ENCODE measurements around the gene DNPH1.

Gene DNPH1

DNA sequence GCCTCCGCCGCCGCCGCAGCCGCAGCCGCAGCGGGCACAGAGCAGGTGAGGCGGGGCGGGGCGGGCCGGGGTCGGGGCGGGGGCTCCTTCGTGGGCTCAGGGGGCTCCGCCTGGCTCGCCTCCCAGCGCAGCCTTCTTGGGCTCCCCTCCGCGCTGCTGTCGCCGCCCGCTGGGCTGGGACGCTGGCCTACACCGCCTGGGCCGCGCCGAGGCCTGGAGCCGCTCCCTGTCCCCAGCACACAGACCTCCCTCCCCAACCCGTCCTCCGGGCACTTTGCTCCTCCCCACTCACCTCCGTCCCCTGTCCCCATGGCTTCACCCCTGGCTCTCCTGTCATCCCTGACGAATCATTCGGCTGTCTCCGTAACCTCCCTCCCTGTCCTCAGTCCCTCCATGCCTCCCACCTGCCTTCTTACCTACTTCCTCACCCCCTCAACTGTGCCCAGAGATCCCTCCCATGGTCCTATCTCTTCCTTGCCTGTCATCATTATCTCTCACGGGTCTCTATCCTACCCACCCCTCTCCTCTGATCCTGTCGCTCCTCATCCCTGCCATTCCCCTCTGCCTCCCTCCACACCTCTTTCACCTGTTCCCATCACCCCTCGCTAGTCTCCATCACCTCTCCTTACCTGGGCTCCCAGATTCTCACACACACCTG is 14.5 kb upstream of the DNPH1 start:
- no peak for DNase-seq

DNA sequence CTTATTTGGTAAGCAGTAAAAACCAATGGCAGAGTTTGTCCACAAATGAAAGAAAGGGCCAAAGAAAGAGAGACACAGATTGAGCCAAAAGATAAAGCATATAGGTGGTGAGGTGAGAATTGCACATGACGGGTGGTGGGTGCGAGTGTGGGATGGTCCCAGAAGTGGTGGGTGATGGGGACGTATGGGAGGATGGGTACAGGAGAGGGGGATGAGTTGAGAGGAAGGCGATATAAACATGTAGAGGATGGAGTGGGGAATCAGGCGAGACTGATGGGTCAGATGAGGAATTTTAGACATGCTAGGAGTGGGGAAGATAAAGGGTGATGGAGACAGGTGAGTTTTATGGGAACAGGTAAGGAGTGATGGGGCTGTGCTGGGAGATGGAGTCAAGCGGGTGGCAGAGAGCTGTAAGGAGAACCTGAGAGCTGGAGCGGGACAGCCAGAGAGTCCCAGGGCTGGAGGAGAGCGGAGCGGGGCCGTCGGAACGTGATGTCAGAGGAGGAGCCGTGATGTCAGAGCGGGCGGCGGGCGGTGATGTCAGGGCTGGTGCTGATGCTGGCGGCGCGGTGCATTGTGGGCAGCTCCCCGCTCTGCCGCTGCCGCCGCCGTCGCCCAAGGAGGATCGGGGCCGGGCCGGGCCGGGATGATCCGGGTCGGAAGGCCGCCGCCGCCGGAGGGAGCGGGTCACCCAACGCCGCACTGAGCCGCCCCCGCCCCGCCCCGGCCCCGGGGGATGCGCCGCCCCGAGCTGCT is 13.8 kb upstream of the DNPH1 start, which contains the start of gene TTBK1:
Gene TTBK1 (plus strand): TSS at position 574 of the 756 bp plus-strand sequence. CDS start 3,180 bp downstream, outside the sequence.
- DNase-seq = no peak

DNA sequence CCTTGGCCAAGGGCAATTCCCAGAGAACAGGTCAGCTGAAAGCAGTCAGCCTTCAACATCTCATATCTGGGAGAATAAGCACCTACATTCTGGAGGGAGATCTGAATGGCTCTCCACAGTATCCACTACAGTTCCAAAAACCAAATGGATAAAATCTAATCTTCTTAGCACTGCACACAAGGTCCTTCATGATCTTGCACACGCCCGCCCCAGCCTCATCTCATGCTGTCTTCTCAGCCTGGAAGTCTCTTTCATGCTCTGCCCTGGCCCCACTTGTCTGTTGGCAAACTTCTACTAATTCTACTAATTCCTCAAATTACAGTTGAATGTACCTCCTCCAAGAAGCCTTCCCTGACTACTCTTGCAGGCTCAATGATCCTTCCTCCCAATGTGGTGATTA is 12.2 kb upstream of the DNPH1 start:
- DNase-seq = no peak

DNA sequence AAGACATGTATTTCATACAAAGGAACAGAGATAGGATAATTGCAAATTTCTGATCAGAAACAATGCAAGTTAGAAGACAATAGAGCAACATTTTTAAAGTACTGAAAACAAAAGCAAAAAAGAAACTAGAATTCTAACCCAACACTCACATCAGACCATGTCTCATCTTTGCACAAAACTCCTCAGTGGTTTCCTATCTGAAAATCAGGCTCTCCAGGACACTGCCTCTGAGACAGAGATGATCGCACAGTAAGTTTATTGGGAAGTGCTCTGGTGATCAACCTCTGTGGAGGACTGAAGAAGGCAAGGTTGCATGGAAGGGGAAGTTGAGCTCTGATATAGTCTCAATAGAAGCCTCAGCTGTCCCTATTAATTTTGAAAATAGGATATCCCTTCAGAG is 11.7 kb upstream of the DNPH1 start:
- DNase-seq = no peak

DNA sequence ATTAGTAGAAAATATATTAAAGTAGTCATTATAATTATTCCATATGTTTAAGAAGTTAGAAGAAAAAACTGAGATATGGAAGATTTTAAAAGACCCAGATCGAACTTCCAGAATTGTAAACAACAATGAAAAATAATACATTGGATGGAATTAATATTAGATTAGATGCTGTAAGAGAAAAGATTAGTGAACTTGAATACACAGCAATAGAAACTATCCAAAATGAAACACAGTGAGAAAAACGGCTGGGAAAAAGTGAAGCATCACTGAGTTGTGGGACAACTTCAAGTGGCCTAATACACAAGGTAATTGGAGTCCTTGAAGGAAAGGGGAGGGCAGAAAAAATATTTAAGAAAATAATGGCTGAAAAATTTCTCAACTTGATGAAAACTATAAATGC is 9.8 kb upstream of the DNPH1 start:
- no peak for DNase-seq

DNA sequence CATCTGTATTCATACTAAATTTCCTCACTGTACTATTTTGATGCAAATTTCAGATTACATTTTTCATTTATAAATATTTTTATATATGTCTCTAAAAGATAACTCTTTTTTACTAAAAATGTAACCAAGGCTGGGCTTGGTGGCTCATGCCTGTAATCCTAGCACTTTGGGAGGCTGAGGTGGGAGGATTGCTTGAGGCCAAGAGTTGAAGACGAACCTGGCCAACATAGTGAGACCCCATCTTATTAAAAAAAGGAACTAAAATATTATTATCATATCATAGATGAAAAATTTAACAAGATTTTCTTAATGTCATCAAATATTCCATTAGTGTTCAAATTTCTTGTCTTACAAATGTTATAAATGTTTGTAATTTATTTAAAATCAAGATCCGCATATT is 6.6 kb upstream of the DNPH1 start:
- DNase-seq = no peak

DNA sequence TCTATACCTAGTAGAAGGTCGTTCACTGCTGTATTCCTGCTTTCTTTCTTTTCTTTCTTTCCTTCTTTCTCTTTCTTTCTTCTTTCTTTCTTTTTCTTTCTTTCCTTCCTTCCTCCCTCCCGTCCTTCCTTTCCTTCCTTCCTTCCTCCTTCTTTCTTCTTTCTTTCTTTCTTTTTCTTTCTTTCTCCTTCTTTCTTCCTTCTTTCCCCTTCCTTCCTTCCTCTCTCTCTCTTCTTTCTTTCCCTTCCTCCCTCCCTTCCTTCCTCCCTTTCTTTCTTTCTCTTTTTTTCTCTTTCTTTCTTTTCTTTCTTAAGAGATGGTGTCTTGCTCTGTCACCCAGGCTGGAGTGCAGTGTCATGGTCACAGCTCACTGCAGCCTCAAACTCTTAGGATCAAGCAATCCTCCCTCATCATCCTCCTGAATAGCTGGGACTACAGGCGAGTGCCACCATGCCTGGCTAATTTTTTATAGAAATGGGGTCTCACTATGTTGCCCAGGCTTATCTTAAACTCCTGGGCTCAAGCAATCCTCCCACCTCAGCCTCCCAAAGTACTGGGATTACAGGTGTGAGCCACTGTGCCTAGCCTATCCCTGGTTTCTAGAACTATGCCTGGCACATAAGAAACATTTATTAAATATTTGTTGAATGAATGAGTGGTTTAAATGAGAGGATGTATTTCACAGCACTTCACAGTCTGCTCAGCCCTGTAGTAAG is 2.6 kb upstream of the DNPH1 start:
- no peak for DNase-seq

DNA sequence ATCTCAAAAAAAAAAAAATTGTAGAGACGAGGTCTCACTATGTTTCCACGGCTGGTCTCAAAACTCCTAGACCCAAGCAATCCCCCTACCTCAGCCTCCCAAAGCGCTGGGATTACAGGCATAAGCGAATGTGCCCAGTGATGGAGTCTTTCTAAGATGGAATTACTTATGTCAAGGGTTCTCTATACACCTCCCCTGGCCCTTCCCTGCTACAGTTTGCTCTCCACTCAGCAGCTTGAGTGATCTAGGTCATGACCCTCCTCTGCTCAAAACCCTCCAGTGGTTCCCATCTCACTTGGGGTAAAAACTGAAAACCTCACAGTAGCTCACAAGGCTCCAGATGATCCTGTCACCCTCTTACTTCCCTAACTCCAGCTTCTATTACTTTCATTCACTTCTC is 1.8 kb upstream of the DNPH1 start:
- no peak for DNase-seq

DNA sequence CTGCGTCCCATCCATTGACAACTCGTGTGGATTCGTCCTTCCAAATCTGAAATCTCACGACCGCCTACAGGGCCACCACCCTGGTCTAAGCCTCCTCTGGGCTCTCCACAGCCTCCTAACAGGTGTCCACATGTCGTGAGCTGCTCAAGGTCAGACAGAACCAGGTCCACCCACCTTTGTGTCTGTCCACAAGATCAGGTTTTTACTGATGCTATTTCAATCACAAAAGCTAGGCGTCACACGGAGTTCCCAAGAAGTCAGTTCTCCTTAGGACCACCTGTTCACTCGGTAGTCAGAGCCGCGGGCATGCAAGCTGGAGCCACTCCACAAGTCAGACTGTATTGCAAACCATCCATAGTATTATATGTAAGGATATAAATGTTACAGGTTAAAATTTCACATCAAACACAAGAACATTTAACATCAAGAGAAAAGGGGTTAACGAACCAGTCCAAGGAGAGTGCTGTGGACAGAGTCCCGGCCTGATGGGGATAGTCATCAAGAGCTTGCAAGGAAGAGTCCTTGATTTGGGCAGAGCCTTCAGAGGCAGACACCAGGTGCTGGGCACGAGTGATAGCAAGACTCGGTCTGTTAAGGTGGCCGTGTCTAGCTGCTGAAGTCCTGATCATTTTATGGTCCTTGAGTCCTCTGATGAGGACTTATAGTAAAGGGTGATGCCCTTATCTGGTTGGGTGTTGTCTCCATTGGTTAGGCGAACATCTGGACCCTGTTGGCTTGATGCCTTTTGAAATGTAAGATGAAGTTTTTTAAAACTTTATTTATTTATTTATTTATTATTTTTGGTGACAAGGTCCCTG is 731 bp upstream of the DNPH1 start:
- DNase-seq = no peak

DNA sequence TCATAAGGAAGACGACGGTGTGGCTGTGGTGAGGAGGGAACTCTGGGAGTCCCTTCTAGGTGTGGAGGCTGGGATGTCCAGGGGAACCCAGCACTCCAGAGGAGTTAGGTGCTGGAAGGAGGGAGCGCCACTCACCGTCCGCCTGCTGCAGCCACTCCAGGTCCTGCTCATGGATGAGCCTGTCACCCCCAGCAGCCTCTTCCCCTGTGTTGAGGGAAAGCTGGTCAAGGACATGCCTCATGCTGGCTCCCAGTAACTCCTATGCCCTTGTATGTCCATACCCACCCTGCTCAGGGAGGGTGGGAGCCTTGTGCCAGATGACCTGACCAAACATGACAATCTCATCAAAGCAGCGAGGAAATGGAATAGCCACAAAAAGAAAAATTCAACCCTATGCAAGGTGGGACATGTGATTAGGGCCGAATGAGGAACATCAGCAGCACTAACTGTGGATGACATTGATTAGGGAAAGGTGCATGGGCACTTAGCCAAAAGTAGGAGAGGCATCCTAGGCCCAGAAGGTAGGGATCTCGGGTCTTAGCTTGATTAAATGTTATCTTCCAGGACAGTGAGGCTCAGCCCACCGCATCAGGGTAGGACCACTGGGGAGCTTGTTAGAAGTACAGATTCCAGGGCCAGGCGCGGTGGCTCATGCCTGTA is 3.0 kb downstream of the DNPH1 start:
- no peak for DNase-seq

DNA sequence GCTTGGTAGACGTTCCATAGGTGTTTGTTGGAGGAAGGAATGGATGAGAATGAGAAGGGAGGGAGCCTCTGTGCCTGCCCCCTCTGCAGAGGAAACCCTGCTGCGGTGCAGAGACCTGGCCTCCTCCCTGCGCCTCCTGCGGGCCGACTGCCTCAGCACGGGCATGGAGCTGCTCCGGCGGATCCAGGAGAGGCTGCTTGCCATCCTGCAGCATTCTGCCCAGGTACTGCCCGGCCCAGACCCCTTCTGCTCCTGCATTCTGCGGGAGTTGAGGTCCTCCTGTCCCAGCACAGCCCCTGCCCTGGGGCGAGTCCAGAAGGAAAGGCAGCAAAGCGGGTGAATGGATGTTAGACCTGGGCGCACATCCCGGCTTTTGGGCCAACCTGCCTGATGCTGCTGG is 6.1 kb downstream of the DNPH1 start:
- no peak for DNase-seq

DNA sequence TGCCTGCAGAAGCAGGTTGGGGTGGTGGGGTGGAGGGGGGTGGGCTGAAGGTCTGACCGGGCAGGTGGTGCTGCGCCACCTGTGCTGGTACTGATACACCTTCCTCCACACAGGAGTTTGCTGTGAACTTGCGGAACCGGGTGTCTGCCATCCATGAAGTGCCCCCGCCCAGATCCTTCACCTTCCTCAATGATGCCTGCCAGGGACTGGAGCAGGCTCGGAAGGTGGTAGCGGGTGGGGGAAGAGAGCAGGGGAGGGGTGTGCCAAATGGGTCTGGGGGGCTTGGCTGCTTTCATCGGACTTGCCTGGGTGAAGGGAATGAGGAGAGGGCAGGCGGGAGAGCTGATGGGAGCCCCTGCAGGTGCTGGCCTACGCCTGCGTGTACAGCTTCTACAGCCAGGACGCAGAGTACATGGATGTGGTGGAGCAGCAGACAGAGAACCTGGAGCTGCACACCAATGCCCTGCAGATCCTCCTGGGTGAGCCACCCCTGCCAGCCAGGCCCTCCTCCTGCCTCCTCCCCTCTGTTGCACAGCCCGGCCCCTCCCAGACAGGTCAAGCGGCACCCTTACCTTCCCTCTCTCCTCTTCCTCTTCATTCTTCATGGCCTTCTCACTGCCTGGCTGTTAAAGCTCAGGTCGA is 6.7 kb downstream of the DNPH1 start:
- no peak for DNase-seq

DNA sequence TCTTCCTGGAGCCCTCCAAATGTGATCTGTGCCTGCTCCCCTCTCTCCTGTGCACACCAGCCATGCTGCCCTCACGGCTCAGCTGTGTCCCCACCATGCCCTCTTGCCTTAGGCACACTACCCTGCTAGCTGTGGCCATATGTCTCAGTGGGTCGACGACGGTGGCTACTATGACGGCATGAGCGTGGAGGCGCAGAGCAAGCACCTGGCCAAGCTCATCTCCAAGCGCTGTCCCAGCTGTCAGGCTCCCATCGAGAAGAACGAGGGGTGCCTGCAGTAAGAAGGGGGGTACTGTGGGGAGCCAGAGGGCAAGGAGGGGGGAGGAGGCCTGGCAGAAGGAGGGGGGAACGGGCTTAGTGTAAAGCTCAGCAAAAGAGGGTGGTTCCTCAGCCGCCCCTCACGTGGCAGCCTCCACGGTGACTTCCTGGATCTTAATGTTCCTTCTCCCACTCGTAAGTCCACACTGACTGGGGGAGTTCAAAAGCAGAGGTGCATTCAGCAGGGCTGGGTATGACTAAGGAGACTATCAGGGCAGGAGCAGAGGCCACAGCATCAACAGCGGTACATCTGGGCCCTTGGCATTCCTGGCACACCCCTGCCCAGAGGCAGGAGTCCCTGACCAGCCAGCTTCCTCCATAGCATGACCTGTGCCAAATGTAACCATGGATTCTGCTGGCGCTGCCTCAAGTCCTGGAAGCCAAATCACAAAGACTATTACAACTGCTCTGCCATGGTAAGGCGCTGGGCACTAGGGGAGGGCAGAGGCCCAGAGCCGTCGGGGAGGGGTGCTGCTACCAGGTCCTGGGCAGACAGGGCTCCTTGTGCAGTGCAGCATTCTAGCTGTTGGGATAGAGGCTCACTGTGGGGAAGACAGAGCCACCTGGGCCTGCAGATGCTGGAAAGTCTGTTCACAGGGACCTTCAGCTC is 8.0 kb downstream of the DNPH1 start:
- no peak for DNase-seq

DNA sequence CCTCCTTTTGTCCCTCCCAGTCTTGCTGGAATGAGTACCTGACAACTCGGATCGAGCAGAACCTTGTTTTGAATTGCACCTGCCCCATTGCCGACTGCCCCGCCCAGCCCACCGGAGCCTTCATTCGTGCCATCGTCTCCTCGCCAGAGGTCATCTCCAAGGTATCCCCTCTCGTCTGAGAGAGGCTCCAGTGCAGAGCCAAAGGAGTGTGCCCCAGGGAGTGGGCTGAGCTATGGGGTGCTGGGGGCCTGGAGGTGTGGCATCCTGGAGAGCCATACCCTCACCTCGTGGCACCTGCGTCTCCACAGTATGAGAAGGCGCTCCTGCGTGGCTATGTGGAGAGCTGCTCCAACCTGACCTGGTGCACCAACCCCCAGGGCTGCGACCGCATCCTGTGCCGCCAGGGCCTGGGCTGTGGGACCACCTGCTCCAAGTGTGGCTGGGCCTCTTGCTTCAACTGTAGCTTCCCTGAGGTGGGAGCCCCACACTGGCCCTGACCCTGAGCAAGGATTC is 8.8 kb downstream of the DNPH1 start:
- no peak for DNase-seq

DNA sequence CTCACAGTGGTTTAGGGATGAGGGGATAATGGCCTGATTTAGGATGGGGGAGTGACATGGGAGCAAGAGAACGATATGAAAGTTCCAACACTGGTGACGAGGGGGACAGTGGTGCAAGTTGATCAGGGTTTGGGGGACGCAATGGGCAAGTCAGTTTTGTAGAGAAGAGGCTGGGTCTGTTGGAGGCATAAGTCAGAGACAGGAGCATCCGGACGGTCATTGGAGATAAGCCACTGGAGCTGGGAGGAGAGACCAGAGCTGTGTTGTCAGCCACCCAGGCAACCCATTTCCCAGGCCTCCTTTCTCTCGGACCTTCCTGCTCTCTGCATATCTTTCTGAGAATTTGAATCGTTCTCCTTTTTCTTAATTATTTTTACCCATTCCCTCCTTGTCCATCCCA is 9.5 kb downstream of the DNPH1 start:
- DNase-seq = no peak

DNA sequence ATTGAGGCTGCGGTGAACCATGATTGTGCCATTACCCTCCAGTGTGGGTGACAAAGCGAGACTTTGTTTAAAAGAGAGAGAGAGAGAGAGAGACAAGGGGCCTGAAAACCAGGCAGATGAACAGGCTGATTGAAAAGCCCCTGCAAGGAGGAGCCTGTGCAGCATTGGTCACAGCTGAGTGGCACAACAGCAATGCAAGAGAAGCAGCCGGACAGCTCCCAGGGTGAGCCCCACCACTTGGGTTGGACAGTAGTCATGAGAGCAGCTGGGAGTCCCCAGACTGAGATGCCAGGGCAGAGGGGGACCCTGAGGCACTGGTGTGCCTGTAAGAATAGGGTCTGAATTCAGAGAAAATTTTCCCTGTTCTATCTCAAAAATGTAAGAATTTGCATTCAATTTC is 10.2 kb downstream of the DNPH1 start:
- no peak for DNase-seq

DNA sequence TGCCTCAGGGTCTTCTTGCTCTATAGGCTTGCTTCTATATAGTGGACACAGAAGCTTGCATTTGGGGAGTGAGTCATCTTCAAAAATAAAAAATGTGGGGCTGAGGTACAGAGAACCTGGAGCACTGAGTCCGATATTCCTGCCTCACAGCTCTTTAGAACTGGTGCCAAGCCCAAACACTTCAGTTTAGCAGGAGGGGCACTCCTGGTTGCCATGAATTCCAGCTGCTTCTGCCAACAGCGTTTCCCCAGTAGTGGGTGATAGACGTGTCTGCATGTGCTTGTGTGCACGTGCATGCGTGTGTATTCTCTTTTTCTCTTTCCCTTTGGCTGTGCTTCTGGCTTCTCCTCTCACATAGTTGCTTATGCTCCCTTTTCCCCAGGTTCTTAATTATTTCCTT is 11.9 kb downstream of the DNPH1 start:
- DNase-seq = no peak

DNA sequence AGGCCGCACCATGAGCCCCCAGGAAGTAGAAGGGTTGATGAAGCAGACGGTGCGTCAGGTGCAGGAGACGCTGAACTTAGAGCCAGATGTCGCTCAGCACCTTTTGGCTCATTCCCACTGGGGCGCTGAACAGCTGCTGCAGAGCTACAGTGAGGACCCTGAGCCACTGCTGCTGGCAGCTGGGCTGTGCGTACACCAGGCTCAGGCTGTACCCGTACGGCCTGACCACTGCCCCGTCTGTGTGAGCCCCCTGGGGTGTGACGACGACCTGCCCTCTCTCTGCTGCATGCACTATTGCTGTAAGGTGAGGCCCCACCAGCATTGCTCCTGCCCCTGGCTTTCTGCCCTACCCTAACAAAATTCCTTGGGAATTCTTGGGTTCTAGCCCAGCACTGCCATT is 13.1 kb downstream of the DNPH1 start:
- DNase-seq = peak; percentile 65

DNA sequence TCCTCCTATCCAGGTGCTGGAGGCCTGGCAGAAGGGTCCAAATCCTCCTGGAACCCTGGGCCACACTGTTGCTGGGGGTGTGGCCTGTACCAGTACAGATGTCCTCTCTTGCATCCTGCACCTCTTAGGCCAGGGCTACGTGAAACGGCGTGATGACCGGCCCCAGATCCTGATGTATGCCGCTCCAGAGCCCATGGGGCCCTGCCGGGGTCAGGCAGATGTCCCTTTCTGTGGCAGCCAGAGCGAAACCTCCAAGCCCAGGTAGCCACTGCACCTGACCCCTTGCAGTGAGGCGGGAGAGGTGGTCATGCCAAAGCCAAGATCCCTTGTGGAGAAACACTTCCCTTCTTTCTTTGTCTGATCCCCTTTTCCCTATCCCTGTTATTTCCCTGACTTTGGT is 14.2 kb downstream of the DNPH1 start:
- DNase-seq = no peak

DNA sequence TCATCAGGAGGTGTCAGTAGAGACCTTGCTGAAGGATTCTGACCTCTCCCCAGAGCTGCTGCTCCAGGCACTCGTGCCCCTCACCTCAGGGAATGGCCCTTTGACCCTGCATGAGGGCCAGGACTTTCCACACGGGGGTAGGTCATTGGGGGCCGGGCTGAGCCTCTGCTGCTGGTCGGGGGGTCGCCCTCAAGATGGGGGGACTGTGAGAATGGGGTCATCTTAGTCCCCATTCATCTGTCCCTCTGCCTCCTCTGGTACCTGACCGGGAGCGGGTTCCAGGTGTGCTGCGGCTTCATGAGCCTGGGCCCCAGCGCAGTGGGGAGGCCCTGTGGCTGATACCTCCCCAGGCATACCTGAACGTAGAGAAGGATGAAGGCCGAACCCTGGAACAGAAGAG is 15.8 kb downstream of the DNPH1 start:
- DNase-seq = no peak

DNA sequence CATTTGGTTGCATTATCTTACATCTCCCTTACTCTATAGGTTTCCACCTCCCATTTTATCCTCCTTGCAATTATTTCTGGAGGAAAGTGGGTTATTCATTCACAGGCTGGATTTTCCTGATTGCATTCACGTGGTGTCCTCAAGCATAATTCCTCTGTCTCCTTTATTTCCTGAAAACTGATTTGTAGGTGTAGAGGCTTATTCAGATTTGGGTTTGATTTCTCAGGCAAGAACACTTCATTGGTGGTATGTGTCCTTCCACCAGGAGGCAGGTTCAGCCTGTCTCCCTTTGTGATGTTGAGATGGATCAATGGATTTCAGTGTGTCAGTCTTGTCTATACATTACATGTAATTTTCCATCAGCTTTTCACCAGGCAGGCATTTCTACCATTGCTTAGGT is 17.3 kb downstream of the DNPH1 start:
- DNase-seq = no peak

Data from DMS 273 treated with DMSO at 0.1 percent for 48 hours (cell line).